ENCODE measurements around the gene CDK5RAP3.

DNA sequence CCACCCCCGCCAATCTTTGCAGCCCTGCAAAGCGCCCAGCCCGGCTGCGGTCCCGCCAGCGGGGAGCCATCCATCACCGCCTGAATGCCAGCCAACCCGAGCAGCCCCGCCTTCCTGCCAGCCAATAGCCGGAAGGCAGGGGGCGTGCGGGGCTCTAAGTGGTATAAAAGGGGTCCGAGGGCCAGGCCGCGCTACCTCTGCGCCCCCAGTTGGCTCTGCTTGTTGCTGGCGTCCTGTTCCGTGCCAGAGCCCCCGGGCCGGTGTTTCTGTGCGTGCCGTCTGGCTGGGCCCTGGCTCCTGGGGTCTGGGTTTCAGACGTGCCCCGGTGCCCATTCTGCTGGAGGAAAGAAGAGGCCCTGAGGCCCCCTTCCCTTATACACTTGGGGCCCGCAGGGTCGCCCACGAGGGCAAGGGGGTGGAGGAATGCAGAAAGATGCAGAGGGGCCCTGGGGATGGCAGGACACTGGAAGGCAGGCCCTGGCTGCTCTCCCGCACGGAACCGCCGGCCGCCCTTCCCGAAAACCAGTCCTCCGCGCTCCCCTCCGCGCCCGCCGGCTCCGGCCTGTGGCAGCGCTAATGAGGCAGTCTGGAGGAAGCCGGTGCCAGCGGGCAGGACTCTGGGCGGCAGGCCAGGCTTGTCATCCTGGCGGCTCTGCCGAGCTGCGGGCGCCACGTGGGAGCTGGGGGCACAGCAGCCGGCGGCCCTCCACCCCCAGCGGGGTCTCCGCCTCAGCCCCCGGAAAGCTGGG lies 52.7 kb downstream of the CDK5RAP3 start:
- TF ChIP-seq YY1 (IDR thresholded peaks at IDR 0.05; ENCODE audit: insufficient read depth, insufficient read length) = no peak
- no peak for TF ChIP-seq ZNF274 (IDR thresholded peaks at IDR 0.05; ENCODE audit: low read depth, low read length)

All from NT2/D1 (cell line).